HG03432 (cell line): ENCODE data around the gene COL15A1.
"Not testable (repeated sequence)": the region's sequence is repeated elsewhere in the genome, so short reads cannot be mapped to it uniquely, and the experiment has no call there.

Experiments
- ATAC-seq: cut with Tn5 transposase; IDR thresholded peaks from one replicate; pipeline ENCODE4 v1.9.1; 2021; ENCODE audit warnings: mild to moderate bottlenecking, moderate library complexity; ENCODE audit not compliant: unreplicated experiment

Gene COL15A1

DNA sequence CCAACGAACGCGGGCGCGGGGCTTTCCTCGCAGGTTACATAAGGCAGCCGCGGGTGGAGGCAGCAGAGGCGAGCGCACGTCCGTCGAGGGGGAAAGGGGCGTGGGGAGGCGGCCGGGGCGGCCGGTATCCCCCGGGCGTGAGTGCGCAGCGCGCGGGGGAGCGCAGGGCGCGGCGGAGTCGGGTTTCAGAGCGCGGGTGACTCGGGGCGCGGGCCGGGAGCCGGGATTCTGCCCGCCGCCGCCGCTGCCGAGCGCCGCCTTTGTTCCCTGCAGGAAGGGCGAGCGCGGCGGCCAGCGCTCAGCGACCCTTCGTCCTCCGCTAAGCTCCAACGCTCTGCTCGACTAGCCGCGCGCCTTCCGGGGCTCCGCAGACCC lies at the start of gene COL15A1:
COL15A1 (plus strand) TSS at position 226 of the 375 bp plus-strand sequence. CDS start 155 bp downstream, outside the sequence.
- ATAC-seq: no peak

DNA sequence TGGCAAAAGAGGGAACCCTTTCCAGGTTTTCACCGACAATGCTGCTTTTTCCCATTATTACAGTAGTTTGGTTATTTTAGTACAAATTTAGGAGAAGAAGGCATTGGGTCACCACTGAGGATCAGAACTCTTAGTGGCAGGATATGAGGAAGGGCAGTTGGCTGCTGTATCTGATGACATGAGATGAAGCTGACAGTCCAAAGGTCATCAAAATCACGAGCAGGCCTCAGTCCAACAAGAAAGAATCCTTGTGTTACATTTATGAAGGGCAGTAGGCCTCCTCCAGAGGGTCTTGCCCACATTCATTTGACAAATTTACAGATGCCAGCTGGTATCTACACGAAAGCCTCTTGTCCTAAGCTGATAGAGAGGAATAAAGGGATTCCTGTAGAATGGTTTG lies 49.5 kb upstream of the COL15A1 start:
- ATAC-seq: no peak

DNA sequence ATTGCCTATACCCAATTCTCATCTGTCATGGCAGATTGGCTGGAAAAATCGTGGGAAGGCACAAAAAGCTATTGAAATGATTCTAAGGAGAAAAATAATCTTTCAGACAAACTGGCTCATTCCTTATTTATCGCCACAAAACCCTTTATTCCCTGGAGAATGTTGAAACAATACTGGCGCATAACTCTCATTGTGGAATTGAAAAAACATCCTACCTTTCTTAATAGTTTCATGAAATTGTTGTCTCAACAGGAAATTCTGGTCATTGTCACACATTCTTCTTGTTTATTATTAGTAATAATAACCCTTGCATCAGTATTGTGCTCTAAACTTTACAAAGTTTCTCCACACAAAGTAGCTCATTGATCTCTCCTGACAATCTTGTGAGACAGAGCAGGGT lies 48.9 kb upstream of the COL15A1 start:
- no peak for ATAC-seq

DNA sequence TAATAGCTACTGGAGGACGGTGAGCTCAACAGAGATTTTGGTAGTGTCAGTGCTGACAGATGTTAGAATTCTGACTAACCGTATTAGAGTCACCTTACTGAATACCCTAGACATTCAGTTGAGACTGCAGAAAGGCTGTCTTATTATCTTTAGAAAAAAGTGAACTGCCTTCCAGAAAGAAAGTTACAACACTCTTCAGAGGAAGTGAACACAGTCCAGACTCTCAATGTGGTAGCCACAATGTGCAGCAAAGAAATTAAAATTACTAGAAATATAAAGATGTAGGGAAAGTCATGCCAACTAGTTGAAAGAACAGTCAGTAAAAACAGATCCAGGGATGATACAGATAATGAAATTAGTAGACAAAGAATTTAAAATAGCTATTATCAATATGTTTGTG lies 47.1 kb upstream of the COL15A1 start:
- no peak for ATAC-seq

DNA sequence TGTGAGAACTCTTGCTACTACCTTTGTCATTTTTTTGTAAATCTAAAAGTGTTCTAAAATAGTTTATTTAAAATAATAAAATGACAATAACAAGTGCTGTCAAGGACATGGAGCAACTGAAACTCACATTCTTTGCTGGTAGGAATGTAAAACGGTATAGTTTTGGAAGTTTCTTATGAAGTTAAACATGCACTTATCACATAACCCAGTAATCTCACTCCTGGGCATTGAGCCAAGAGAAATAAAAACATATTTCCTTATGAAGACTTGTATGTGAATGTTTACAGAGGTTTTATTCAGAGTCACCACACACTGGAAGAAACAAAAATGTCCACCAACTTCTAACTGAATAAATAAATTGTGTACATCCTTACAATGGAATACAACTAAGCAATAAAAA lies 46.0 kb upstream of the COL15A1 start:
- ATAC-seq: no peak

DNA sequence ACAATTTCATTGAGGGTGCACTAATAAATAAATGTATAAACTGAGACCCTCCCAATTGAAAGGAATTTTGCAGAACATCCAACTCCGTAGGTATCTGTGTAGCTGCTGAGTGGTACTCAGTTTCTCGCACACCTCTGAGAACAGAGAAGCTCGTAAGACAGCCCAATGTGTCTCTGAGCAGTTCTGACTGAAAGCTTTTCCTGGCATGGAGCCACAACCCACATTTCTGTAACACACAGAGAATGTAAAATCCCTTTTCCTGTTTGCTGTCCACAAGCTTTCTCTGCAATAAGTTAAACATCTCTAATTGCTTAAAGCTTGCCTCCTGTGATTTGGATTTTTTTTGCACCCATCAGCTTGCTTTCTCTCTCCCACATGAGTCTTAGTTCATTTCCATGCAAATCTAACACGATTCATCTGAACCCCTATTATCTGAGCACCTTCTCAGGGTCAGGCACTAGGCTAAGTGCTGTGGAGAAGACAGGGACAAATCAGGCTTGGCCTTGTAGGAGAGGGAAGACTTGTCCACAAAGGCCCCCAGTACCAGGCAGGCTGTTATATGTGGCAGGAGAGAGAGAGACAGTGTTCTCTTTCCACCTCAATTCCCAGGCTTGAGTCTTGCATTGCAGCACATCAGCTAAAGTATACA lies 44.2 kb upstream of the COL15A1 start:
- no peak for ATAC-seq

DNA sequence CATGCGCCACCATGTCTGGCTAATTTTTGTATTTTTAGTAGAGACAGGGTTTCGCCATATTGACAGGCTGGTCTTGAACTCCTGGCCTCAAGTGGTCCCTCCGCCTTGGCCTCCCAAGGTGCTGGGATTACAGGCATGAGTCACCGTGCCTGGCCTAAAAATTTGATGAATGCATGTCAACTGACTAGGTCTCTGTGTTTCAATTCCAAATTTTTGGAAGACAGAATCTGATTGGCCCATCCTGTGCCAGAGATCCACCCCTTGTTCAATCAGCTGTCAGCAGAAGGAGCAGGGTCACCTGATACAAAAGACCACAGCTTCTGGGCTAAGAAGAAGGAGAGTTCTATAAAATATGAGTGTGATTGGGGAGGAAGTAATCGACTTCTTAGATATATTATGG lies 43.5 kb upstream of the COL15A1 start:
- no peak for ATAC-seq

DNA sequence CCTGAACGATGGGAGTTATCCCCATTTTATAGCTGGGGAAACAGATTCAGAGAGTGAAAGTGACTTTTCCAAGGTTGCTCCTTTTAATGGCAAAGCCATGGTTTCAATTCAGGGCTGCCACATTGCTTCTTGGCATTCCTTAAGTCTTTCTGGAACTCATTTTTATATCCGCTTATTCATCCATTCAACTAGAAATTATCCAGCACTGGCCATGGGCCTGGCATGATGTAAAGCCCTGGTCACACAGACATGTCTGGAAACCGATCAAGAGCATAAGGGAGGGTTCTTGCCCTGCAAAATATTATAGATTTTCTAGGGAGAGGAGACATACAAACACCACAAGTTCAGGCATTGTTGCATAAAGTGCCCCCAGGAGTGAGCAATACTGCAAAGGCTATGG lies 43.0 kb upstream of the COL15A1 start:
- no peak for ATAC-seq

DNA sequence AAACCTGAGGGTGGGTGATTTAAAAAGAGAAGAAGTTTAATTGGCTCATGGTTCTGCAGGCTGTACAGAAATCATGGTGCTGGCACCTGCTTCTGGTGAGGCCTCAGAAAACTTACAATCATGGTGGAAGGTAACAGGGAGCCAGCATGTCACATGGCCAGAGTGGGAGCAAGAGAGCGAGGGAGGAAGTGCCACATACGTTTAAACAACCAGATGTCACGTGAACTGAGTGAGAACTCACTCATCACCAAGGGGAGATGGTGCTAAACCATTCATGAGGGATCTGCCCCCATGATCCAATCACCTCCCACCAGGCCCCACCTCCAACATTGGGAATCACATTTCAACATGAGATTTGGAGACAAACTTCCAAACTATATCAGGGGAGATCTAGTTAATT lies 41.9 kb upstream of the COL15A1 start:
- ATAC-seq: not testable (repeated sequence)

DNA sequence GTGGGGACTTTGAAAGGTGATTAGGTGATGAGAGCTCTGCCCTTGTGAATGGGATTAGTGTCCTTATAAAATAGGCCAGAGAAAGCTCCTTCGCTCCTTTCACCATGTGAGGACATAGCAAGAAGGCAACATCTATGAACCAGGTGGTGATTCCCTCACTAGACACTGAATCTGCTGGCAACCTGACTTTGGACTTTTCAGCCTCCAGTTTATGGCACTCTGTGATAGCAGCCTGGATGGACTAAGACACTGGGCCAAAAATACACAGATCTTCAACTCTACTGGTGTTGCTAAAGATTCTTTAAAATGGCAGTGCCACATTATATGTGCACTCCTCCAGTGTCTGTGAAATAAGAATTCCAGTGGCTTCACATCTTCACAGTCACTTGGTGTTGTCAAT lies 41.2 kb upstream of the COL15A1 start:
- ATAC-seq: no peak

DNA sequence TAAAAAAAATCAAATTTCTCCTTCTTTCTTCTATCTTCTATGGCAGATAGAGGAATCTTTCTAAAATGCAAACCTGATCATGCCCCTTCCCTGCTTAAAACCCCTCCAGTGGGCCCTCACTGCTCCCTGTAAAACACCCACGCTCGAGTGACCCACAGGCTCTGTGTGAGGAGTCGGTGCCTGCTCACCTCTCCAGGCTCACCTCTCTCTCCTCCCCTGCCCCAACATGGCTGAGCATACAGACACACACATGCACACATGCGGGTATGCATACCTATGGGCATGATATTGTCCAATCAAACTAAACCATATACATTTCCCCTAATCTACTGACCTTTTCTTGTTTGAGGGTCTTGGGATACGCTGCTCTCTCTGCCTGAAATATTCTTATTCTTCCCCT lies 40.8 kb upstream of the COL15A1 start:
- ATAC-seq: no peak

DNA sequence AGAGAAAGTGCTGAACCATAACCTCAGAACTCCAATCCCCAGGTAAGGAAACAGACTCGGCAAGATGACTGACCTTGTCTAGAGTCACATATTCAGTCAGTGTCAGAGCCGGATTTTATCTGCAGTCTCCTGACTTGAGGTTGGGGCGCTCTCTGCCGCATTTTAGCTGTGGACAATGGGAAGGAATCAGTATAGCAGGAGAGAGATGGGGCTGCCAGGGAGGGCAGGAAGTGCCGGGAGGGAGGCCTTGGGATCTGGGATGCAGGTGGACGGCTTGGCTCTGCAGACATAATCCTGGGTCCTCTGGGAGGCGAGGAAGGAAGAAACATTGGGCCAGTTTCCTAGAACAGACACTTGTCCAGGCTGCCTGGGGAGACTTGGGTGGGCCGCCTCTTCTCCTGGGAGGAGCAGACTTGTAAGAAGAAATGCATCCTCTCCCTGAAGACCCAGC lies 39.7 kb upstream of the COL15A1 start:
- ATAC-seq: no peak

DNA sequence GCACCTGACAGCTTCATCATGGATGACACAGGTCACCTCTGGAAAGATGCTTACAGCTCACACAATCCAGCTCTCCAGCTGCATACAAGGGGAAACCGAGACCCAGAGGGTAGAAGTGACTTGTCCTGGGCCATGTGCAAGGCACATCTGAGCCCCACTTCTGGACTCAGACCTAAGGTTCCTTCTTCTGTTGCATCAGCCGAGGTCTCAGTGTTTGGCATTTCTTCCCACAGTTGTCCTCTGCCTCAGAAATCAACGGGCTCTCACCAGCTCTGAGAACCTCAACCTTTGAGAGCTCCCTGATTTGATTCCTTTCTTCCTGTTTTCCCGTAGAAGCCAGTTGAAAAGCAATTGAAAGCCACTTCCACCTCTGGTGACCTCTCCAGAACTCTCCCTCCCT lies 38.7 kb upstream of the COL15A1 start:
- ATAC-seq: no peak

DNA sequence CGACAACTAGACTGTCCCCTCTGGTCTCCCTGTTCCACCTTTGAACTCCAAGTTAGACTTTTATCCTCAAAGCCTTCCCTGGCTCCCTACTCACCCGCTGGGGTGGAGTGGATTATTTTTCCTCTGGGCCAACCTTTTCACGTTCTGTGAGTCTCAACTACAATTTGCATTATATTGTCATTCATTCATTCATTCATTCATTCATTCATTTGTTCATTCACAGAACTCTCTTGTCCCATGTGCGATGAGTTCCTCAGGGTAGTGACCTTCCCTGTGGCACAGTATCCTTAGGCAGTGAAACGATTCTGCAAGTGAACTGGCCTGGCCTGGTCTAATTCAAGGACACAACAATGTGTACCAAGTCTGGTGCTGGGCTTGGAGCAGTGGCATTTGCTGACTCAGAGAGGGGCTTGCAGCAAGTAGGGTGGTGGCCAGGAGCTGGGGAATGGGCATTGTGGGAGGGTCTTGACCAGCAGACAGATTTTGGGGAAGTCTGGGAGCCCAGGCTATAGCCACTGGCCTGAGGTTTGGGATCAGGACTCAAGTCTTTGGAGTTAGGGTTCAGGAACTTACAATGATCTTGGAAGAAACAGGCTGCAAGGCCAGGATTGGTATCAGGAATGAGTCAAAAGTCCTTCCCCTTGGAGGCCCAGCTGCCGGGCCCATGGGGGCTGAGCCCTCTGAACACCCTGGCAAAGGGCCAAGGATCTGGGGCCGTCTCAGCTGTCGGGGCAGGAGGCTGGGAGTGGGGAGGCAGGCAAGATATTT lies 37.2 kb upstream of the COL15A1 start:
- ATAC-seq: no peak

DNA sequence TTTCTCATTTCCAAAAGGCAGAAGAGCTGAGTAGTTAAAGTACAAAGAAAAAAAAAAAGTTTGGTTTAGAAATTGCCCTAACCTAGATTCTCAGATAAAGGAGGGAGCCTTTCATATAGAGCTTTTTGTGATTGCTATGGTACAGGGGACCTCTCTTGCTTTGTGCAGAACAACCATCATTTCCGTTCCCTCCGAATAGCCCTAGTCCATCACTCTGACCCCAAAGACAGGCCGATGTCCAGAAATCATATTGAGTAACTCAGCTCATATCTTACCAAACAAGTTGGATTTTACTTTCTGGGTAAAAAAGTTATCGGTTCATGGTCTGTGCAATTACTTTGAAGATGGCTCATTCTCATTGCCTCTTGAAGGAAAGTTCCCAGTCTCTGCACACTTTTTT lies 36.7 kb upstream of the COL15A1 start:
- ATAC-seq: no peak

DNA sequence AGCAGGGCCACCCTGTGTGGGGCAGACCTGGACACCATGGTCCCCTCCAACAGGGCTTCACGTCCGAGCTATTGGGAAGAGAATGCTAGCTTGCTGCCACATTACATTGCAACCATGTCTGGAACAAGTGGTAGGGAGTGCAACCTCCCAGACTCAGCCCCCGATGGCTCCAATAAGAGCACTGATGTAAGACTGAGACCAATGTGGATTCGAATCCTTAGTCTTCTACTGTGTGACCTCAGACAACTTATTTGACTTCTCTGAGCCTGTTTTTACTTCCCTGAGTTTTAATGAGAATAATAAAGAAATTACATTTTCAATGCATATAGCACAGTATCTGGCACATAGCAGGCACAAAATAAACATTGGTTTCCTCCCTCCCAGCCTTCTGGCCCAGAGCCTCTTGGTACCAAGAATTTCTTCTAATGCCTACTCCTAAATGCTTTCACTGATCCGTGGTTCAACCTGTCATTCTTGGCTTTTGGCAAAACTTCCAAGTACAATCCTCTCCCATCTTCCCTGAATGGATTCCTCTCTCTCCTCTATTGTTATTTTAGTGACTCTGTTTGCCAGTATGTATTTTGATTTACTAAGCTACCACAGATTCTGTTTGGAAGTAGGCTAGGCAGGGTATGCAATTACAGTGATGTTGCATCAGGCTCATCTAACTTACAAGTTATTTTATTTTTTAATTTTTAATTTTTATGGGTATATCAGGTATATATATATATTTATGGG lies 34.6 kb upstream of the COL15A1 start:
- no peak for ATAC-seq

DNA sequence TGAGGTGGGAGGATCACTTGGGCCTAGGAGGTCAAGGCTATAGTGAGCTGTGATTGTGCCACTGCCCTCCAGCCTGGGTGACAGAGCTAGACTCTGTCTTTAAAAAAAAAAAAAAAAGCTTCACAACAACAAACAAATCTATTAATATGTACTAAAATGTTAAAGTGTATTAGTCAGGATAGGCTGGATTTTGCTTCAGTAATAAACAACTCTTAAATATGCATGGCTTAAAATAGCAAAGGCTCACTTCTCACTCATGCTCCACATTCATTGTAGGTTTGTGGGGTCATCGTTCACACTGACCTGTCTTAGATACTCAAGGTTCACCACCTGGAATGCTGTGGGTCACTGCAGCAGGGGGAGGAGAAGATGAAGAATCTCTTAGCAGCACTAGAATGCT lies 33.8 kb upstream of the COL15A1 start:
- ATAC-seq: no peak

DNA sequence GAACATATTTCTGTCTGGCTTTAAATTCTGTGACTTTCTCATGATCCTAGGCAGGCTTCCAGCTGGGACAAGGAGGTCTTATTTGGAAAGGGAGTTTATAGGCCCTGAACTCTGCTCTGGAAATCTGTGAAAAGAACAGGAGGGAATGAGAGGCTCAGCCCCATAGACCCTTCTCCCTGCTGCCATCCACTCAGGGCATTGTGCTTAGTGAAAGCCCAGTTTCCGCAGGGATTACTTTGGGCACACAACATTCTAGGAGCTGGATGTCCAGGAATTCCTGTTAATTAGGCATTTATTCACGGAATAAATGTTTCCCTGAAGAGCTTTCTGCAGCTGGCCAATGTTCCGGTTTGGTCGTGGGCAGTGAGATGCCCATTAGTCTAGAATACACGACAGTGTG lies 32.7 kb upstream of the COL15A1 start:
- ATAC-seq: no peak

DNA sequence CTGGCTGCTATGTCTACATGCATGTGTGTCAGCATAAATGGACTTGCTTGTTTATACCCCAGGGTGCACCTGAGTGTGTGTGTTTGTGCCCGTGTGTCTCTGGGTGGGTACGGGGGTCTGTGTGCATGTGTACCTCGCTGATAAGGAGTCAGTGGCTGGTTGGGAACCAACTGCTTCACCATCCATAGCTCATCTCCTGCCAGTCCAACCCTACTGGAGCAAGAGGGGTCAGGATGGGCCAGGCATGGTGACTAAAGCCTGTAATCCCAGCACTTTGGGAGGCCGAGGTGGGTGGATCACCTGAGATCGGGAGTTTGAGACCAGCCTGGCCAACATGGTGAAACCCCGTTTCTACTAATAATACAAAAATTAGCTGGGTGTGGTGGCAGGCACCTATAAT lies 32.0 kb upstream of the COL15A1 start:
- not testable (repeated sequence) for ATAC-seq

DNA sequence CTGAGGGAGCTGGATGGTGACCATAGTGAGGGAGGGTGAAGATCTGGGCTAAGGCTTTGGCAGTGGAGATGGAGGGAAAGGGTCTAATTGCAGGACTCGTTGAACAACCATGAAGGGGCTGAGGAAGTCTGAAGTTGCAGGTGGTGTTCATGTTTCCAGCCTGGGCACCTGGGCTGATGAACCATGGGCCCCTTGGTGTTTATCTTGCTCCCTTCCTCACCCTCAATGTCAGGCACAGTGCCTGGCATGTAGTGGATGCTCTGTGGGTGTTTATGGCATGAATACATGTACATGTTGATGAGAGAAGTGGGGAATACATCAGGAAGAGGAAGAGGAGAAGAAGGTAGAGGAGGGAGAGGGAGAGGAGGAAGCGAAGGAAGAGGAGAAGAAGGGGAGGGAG lies 31.3 kb upstream of the COL15A1 start:
- no peak for ATAC-seq

DNA sequence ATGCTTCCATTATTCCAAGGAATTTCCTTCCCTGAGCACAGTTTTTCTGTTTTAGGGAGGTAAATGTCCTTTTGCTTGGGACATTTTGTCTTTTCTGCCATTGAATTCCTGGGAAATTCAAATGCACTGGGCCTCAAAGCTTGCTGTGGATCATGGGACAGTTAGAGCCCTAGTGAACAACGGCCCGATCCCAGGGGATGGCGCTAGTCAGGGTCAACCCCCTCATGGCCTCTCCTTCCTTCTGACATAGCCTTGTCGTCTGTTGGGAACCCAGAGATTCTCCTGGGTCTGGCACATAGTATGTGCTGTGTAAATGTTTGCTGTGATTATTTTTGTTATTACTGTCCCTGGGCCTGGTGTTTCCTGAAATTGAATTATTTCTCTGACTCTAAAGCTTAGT lies 30.7 kb upstream of the COL15A1 start:
- ATAC-seq: no peak

DNA sequence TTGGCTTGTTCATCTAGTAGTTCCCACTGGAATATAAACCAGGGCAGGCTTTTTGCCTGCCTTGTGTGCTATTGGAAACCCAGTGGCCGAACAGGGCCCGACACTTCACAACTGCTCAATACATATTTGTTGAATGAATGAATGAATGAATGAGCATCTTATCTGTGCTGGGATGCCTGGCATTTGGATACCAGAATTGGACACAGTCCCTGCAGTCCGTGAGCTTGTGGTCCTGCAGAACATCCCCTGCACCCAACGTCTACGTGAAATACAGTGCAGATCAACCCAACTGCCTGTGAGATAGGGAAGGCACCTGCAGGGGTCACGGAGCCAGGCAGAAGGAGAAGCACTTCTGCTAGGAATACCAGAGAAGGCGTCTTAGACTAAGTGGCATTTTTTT lies 30.0 kb upstream of the COL15A1 start:
- no peak for ATAC-seq
